Esophagus squamous epithelium (tissue), 4 donors: ENCODE data around the gene GUCA2A.

Experiments
- CTCF ChIP-seq, 6 experiments: fragments of 450-650 bp in 4 of 6; fragments of 200-600 bp in 2 of 6; sonication (generic) in 2 of 6; IDR thresholded peaks; one replicate each; pipeline ENCODE4 v1.5.1; 2016 to 2019; ENCODE audit warnings: antibody characterized with exemption in 6 of 6, mild to moderate bottlenecking in 4 of 6, moderate library complexity in 4 of 6
- POLR2A ChIP-seq, 4 donors: fragments of 450-650 bp; IDR thresholded peaks; one replicate each; pipeline ENCODE4 v1.6.1; 2017; ENCODE audit warnings: antibody characterized with exemption in 4 of 4, mild to moderate bottlenecking in 4 of 4, moderate library complexity in 3 of 4

DNA sequence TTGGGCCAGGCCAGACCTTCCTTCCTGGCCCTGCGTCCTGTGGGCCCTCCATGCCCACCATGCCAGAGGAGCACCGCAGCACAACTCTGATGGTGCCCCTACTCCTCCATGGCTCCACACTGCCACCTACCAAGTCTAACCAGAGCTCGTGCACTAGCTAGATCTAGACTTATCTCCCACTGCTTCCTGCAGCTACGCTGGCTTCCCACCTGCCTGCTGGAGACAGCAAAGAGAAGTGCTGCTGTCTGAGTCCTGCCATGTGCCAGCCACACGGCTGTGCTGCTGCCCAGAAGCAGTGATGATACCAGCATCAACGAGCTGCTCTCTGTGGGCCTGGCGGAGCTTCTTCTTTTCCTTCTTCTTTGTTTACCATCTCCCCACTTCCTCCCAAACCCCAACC, 6.9 kb downstream of the GUCA2A start:
- TF ChIP-seq POLR2A (IDR thresholded peaks at IDR 0.05), result no peak
- no peak for TF ChIP-seq CTCF (IDR thresholded peaks at IDR 0.05)
